CD14-positive monocyte (primary cell): ENCODE data around the gene CAMK2A. TPM values are rescaled to one million over a fixed set of nuclear protein-coding genes. Genes with fewer than 3 reads are reported as not detected.

Source experiments
- DNase-seq, 3 donors: peaks; one replicate each; pipeline ENCODE4 v3.0.0-alpha.2; 2011 to 2022
- H2AFZ ChIP-seq: 2 replicates; pipeline ENCODE4 v1.6.0; 2012; ENCODE audit warnings: mild to moderate bottlenecking, low read depth, low read length, inconsistent platforms; ENCODE audit not compliant: insufficient read depth, poor library complexity, severe bottlenecking
- H3K27ac ChIP-seq, 2 donors: 1 replicate in 1 of 2; 2 replicates in 1 of 2; pipeline ENCODE4 v1.5.1; 2012 to 2013; ENCODE audit warnings: low read length in 2 of 2, control low read depth in 1 of 2, inconsistent platforms in 1 of 2, low read depth in 1 of 2, mild to moderate bottlenecking in 1 of 2
- H3K27me3 ChIP-seq, 2 donors: one replicate each; pipeline versions ENCODE4 v1.6.0 to v1.6.1; 2011 to 2013; ENCODE audit warnings: low read length in 2 of 2; ENCODE audit not compliant: control insufficient read depth in 2 of 2, insufficient read depth in 2 of 2
- H3K36me3 ChIP-seq, 2 donors: replicated peaks in 1 of 2; 1 replicate in 1 of 2; 2 replicates in 1 of 2; pipeline versions ENCODE4 v1.5.1 to v1.6.1; 2012 to 2013; ENCODE audit warnings: low read length in 2 of 2, control low read depth in 1 of 2, inconsistent platforms in 1 of 2, mild to moderate bottlenecking in 1 of 2; ENCODE audit not compliant: insufficient read depth in 2 of 2, control insufficient read depth in 1 of 2
- H3K4me1 ChIP-seq, 2 donors: 1 replicate in 1 of 2; 2 replicates in 1 of 2; pipeline versions ENCODE4 v1.5.1 to v1.6.1; 2012 to 2013; ENCODE audit warnings: low read length in 2 of 2, control low read depth in 1 of 2, inconsistent platforms in 1 of 2, mild to moderate bottlenecking in 1 of 2, moderate library complexity in 1 of 2; ENCODE audit not compliant: insufficient read depth in 2 of 2, control insufficient read depth in 1 of 2
- H3K4me2 ChIP-seq: replicated peaks from 2 replicates; pipeline ENCODE3; 2012; ENCODE audit warnings: low read length, moderate library complexity, mild to moderate bottlenecking; ENCODE audit not compliant: poor library complexity, severe bottlenecking; ENCODE audit errors: extremely low read depth
- H3K4me3 ChIP-seq, 3 experiments: fragments of 200-600 bp in 1 of 3; sonication (generic) in 1 of 3; replicated peaks in 1 of 3; 1 replicate in 2 of 3; 2 replicates in 1 of 3; pipeline ENCODE4 v1.5.1; 2011 to 2013; ENCODE audit warnings: low read length in 3 of 3, mild to moderate bottlenecking in 3 of 3, control low read depth in 2 of 3, low read depth in 2 of 3, inconsistent platforms in 1 of 3, moderate library complexity in 1 of 3
- H3K79me2 ChIP-seq: 2 replicates; pipeline ENCODE4 v1.6.0; 2012; ENCODE audit warnings: mild to moderate bottlenecking, control low read depth, inconsistent platforms, low read length, moderate library complexity; ENCODE audit not compliant: insufficient read depth
- H3K9ac ChIP-seq: 2 replicates; pipeline ENCODE4 v1.6.0; 2017; ENCODE audit warnings: low read length, mild to moderate bottlenecking; ENCODE audit not compliant: insufficient read depth, poor library complexity, severe bottlenecking
- H3K9me3 ChIP-seq, 2 donors: replicated peaks in 1 of 2; 1 replicate in 1 of 2; 2 replicates in 1 of 2; pipeline versions ENCODE4 v1.5.1 to v1.6.1; 2012 to 2013; ENCODE audit warnings: low read length in 2 of 2, control low read depth in 1 of 2; ENCODE audit not compliant: control insufficient read depth in 1 of 2, insufficient read depth in 1 of 2
- H4K20me1 ChIP-seq: 2 replicates; pipeline ENCODE4 v1.6.0; 2012; ENCODE audit warnings: mild to moderate bottlenecking, low read length, control low read depth, moderate library complexity; ENCODE audit not compliant: insufficient read depth
- H3K27ac Mint-ChIP-seq, 7 donors: one replicate each; pipeline ENCODE4 v1.8.0; 2020; ENCODE audit warnings: mild to moderate bottlenecking in 7 of 7, mixed read lengths in 7 of 7, moderate library complexity in 6 of 7, inconsistent platforms in 2 of 7
- H3K27me3 Mint-ChIP-seq, 3 donors: one replicate each; pipeline ENCODE4 v1.8.0; 2021 to 2022; ENCODE audit warnings: low read depth in 3 of 3, mild to moderate bottlenecking in 3 of 3, mixed read lengths in 3 of 3, moderate library complexity in 3 of 3, inconsistent platforms in 1 of 3
- H3K36me3 Mint-ChIP-seq, 2 donors: one replicate each; pipeline ENCODE4 v1.8.0; 2020; ENCODE audit warnings: mixed read lengths in 2 of 2, inconsistent platforms in 1 of 2, mild to moderate bottlenecking in 1 of 2
- H3K4me1 Mint-ChIP-seq: one replicate; pipeline ENCODE4 v1.8.0; 2020; ENCODE audit warnings: mild to moderate bottlenecking, mixed read lengths
- H3K4me3 Mint-ChIP-seq, 2 donors: one replicate each; pipeline ENCODE4 v1.8.0; 2020; ENCODE audit warnings: mild to moderate bottlenecking in 2 of 2, mixed read lengths in 2 of 2, moderate library complexity in 1 of 2
- H3K9me3 Mint-ChIP-seq, 7 donors: one replicate each; pipeline ENCODE4 v1.8.0; 2020 to 2022; ENCODE audit warnings: mixed read lengths in 7 of 7, mild to moderate bottlenecking in 6 of 7, moderate library complexity in 6 of 7, inconsistent platforms in 2 of 7
- WGBS: methylation state at CpG from one replicate; pipeline ENCODE4 v1.1.5; 2013; ENCODE audit warnings: missing lambda C conversion rate; ENCODE audit not compliant: insufficient coverage; 5-methylcytosine and 5-hydroxymethylcytosine counted together
- intact Hi-C, 2 donors: fragments of 100-400 bp; cut with micrococcal nuclease; formaldehyde crosslinking; loops; one replicate each; pipeline versions ENCODE4 v1.15.0 to v1.15.1; 2023
- polyA plus RNA-seq, 3 donors: library from polyadenylated mRNA; depleted of rRNA in 1 of 3; unstranded in 2 of 3; stranded (reverse) in 1 of 3; fragments of 300-500 nt in 2 of 3; fragments of >200 nt in 1 of 3; fragmentation: Illumina TruSeq in 2 of 3; gene quantifications; 1 replicate in 2 of 3; 2 replicates in 1 of 3; pipeline ENCODE4 v1.2.3, GENCODE V29; 2012 to 2021
- TF ChIP-seq, protein P1 (sequence below): fragments of 200-600 bp; IDR thresholded peaks from one replicate; pipeline ENCODE4 v1.8.0; 2022; ENCODE audit warnings: antibody characterized with exemption, mild to moderate bottlenecking

CAMK2A gene
- polyA plus RNA-seq, 3 donors, result not detected

GRCh38 chr5:150189728-150190502, 99.7 kb downstream of the CAMK2A start, which contains the start of gene SLC6A7:
SLC6A7 (plus strand) TSS chr5:150190062; CDS start chr5:150190328, 266 bp downstream.
- Histone ChIP-seq H2AFZ (no peak within 1 kb of the TSS), H3K27me3 (peaks cover 24 to 46% of the 10 kb centered on the region in 2 donors), H3K79me2 (no peaks in the 10 kb centered on the region), H3K4me1 (peaks cover 20% of the 10 kb centered on the region in 2 donors), H3K4me2 (no peak within 1 kb of the TSS), H3K9ac (no peak within 1 kb of the TSS), H3K36me3 (no peaks in the 10 kb centered on the region), H3K27ac (no peak within 1 kb of the TSS), H3K9me3 (no peaks in the 10 kb centered on the region), H3K4me3 (no peak within 1 kb of the TSS), H4K20me1 (no peaks in the 10 kb centered on the region)
- Mint-ChIP-seq H3K27ac (peak within 1 kb of the TSS in 2 of 7 donors; percentile 60 to 61), H3K9me3 (peaks cover 0 to 3% (median 0%) of the 10 kb centered on the region in 7 donors), H3K27me3 (peaks cover 36 to 56% (median 54%) of the 10 kb centered on the region in 3 donors), H3K4me3 (peak within 1 kb of the TSS in 1 of 2 donors; percentile 70), H3K36me3 (no peaks in the 10 kb centered on the region), H3K4me1 (peaks cover 29% of the 10 kb centered on the region)
- intact Hi-C loops, result no loop called here
- no peak for DNase-seq
- TF ChIP-seq, protein P1, sequence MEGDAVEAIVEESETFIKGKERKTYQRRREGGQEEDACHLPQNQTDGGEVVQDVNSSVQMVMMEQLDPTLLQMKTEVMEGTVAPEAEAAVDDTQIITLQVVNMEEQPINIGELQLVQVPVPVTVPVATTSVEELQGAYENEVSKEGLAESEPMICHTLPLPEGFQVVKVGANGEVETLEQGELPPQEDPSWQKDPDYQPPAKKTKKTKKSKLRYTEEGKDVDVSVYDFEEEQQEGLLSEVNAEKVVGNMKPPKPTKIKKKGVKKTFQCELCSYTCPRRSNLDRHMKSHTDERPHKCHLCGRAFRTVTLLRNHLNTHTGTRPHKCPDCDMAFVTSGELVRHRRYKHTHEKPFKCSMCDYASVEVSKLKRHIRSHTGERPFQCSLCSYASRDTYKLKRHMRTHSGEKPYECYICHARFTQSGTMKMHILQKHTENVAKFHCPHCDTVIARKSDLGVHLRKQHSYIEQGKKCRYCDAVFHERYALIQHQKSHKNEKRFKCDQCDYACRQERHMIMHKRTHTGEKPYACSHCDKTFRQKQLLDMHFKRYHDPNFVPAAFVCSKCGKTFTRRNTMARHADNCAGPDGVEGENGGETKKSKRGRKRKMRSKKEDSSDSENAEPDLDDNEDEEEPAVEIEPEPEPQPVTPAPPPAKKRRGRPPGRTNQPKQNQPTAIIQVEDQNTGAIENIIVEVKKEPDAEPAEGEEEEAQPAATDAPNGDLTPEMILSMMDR, result no peak
- WGBS, result 4% methylated on average over 54 of the region's 58 CpGs

DNA sequence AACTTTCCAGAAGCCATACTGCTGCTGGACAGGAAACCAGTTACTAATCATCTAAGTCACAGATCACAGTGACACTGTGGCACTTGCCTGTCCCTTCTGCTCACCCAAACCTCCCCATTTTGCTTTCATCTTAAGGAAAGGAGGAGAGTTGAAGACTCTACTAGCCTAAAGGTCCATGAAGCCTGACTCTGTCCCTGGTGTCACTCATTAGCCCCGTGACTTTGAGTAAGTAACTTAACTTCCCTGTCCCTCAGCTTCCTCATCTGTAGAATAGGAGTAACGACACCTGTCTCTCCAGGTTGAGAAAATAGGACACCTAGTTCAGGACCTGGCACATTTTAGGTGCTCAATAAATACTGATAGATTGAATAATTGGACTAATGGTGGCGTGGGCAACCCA, 100.2 kb downstream of the CAMK2A start:
- Mint-ChIP-seq H3K27ac (peak overlapping the region in 2 of 7 donors; percentile 60 to 61), H3K4me1 (peaks cover 34% of the 10 kb centered on the region), H3K4me3 (peak overlapping the region in 1 of 2 donors; percentile 70), H3K36me3 (no peaks in the 10 kb centered on the region), H3K27me3 (peaks cover 34 to 53% (median 50%) of the 10 kb centered on the region in 3 donors), H3K9me3 (peaks cover 0 to 3% (median 0%) of the 10 kb centered on the region in 7 donors)
- DNase-seq, result peak; percentile 3 to 59 (median 4)
- Histone ChIP-seq H3K79me2 (no peaks in the 10 kb centered on the region), H3K36me3 (no peaks in the 10 kb centered on the region), H3K27me3 (peaks cover 24 to 46% of the 10 kb centered on the region in 2 donors), H4K20me1 (no peaks in the 10 kb centered on the region), H3K4me2 (no peak overlapping the region), H3K9ac (no peak overlapping the region), H3K4me3 (no peak overlapping the region), H3K4me1 (peaks cover 25% of the 10 kb centered on the region in 2 donors), H3K27ac (no peak overlapping the region), H2AFZ (no peak overlapping the region), H3K9me3 (no peaks in the 10 kb centered on the region)
- intact Hi-C loops, result no loop called here
- TF ChIP-seq, protein P1, result no peak
- no CpG with 5 or more reads among the region's 3 CpGs for WGBS
